Fibroblast of lung (primary cell): ENCODE results near the gene ATF6B. TPM values are rescaled to one million over a fixed set of nuclear protein-coding genes. Genes with fewer than 3 reads are reported as not detected.

Source experiments
- DNase-seq, 2 donors: peaks; one replicate each; pipeline versions ENCODE4 v3.0.0 to v3.0.0-alpha.2; 2010; ENCODE audit warnings: low read depth in 2 of 2
- H2AFZ ChIP-seq: 2 replicates; pipeline ENCODE4 v1.5.1; 2012; ENCODE audit warnings: low read length, control low read depth, inconsistent platforms
- H3K27ac ChIP-seq: 2 replicates; pipeline ENCODE4 v1.5.1; 2011; ENCODE audit warnings: low read length, control low read depth; ENCODE audit not compliant: insufficient read depth
- H3K27me3 ChIP-seq: 2 replicates; pipeline ENCODE4 v1.5.1; 2011; ENCODE audit warnings: mild to moderate bottlenecking, low read length; ENCODE audit not compliant: control insufficient read depth, insufficient read depth
- H3K36me3 ChIP-seq: 2 replicates; pipeline ENCODE4 v1.5.1; 2011; ENCODE audit warnings: low read length; ENCODE audit not compliant: control insufficient read depth, insufficient read depth
- H3K4me1 ChIP-seq: 2 replicates; pipeline ENCODE4 v1.5.1; 2011; ENCODE audit warnings: low read length; ENCODE audit not compliant: control insufficient read depth, insufficient read depth; ENCODE audit errors: extremely low read depth
- H3K4me2 ChIP-seq: 2 replicates; pipeline ENCODE4 v1.5.1; 2011; ENCODE audit warnings: low read length, control low read depth; ENCODE audit not compliant: insufficient read depth; ENCODE audit errors: extremely low read depth
- H3K4me3 ChIP-seq, 4 experiments: fragments of 200-600 bp in 1 of 4; sonication (generic) in 1 of 4; replicated peaks in 1 of 4; 2 replicates each; pipeline ENCODE4 v1.5.1; 2011 to 2016; ENCODE audit warnings: low read length in 4 of 4, low read depth in 3 of 4, mild to moderate bottlenecking in 3 of 4, control low read depth in 2 of 4, inconsistent platforms in 1 of 4, mixed read lengths in 1 of 4; ENCODE audit not compliant: insufficient read depth in 1 of 4; ENCODE audit errors: control extremely low read depth in 1 of 4
- H3K79me2 ChIP-seq: 2 replicates; pipeline ENCODE4 v1.5.1; 2012; ENCODE audit warnings: mild to moderate bottlenecking, low read length, inconsistent platforms; ENCODE audit not compliant: control insufficient read depth, insufficient read depth
- H3K9ac ChIP-seq: 2 replicates; pipeline ENCODE4 v1.5.1; 2011; ENCODE audit warnings: mild to moderate bottlenecking, low read length, control low read depth; ENCODE audit not compliant: insufficient read depth
- H3K9me3 ChIP-seq: 2 replicates; pipeline ENCODE4 v1.5.1; 2012; ENCODE audit warnings: low read depth, low read length; ENCODE audit not compliant: control insufficient read depth, insufficient read depth
- H4K20me1 ChIP-seq: 2 replicates; pipeline ENCODE4 v1.5.1; 2011; ENCODE audit warnings: low read length; ENCODE audit not compliant: control insufficient read depth, insufficient read depth; ENCODE audit errors: extremely low read depth
- EZH2 ChIP-seq: IDR thresholded peaks from 2 replicates; pipeline ENCODE4 v1.5.1; 2012; ENCODE audit warnings: low read length, control low read depth, mild to moderate bottlenecking; ENCODE audit errors: missing control alignments
- polyA plus RNA-seq, 2 donors: library from polyadenylated mRNA; depleted of rRNA in 1 of 2; stranded (reverse) in 1 of 2; unstranded in 1 of 2; fragments of >200 nt; gene quantifications; 2 replicates each; pipeline ENCODE4 v1.2.1, GENCODE V29; 2011 to 2012; ENCODE audit warnings: missing spikeins in 1 of 2
- total RNA-seq: library from RNA; depleted of rRNA; stranded (reverse); fragments of >200 nt; gene quantifications from 2 replicates; pipeline ENCODE4 v1.2.1, GENCODE V29; 2014
- TF ChIP-seq, protein P1 (sequence below), 2 donors: IDR thresholded peaks in 1 of 2; conservative IDR thresholded peaks in 1 of 2; 1 replicate in 1 of 2; 2 replicates in 1 of 2; pipeline ENCODE4 v1.5.1; 2011 to 2012; ENCODE audit warnings: low read length in 2 of 2, control low read depth in 1 of 2, inconsistent platforms in 1 of 2, low read depth in 1 of 2, mild to moderate bottlenecking in 1 of 2

Gene ATF6B
- total and polyA plus RNA-seq, 2 donors (not counting 1 experiment from before 2014, with no cell fraction given), result 15.7 to 36.2 TPM

DNA sequence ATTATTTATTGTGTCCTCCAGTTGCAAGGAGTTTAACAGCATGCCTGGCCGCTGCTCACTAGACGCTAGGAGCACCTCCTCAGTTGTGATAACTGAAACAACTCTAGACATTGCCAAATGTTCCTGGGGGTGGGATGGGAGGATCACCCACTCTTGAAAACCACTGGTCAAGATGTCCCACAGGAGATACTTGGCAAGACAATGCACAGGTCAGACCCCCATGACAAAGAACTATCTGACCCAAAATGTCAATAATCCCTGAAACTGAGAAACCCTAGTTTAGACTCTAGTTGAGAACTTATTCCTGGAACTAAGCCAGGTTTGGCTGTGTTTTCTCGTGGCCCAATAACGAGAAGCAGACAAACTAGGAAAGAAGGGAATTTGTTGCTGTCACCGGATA lies 11.5 kb upstream of the ATF6B start:
- no peak overlapping the region for H2AFZ ChIP-seq
- no peak overlapping the region for H3K4me3 ChIP-seq
- H3K27ac ChIP-seq, result no peak overlapping the region
- no peaks in the 10 kb centered on the region for H3K79me2 ChIP-seq
- no peak overlapping the region for H3K9ac ChIP-seq
- H3K4me2 ChIP-seq, result no peak overlapping the region
- TF ChIP-seq, protein P1, sequence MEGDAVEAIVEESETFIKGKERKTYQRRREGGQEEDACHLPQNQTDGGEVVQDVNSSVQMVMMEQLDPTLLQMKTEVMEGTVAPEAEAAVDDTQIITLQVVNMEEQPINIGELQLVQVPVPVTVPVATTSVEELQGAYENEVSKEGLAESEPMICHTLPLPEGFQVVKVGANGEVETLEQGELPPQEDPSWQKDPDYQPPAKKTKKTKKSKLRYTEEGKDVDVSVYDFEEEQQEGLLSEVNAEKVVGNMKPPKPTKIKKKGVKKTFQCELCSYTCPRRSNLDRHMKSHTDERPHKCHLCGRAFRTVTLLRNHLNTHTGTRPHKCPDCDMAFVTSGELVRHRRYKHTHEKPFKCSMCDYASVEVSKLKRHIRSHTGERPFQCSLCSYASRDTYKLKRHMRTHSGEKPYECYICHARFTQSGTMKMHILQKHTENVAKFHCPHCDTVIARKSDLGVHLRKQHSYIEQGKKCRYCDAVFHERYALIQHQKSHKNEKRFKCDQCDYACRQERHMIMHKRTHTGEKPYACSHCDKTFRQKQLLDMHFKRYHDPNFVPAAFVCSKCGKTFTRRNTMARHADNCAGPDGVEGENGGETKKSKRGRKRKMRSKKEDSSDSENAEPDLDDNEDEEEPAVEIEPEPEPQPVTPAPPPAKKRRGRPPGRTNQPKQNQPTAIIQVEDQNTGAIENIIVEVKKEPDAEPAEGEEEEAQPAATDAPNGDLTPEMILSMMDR (conservative IDR thresholded peaks at IDR 0.05 in 1 of 2, IDR thresholded peaks at IDR 0.05 in 1 of 2; ENCODE audit: low read depth in 1 of 2, low read length in 2 of 2), result no peak
- TF ChIP-seq EZH2, result no peak
- no peaks in the 10 kb centered on the region for H3K9me3 ChIP-seq
- DNase-seq, result no peak
- no peaks in the 10 kb centered on the region for H4K20me1 ChIP-seq
- H3K27me3 ChIP-seq, result no peaks in the 10 kb centered on the region
- H3K4me1 ChIP-seq, result no peaks in the 10 kb centered on the region
- no peaks in the 10 kb centered on the region for H3K36me3 ChIP-seq

DNA sequence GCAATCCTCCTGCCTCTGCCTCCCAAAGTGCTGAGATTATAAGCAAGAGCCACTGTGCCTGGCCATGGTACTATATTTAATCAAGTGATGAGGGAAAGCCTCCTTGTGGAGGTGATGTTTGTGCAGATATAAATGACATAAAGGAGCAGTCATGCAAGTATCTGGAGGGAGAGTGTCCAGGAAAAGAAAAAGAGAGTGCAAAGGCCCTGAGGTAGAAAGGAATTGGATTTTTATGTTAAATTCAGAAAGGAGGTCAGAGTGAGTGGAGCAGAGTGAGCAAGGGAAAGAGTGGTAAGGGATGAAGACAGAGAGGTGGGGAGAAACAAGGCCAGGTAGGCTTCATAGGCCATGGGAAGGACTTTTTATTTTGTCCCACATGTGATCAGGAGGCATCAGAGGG lies 9.4 kb upstream of the ATF6B start:
- Histone ChIP-seq H3K4me3 (no peak overlapping the region), H3K27ac (no peak overlapping the region), H3K27me3 (no peaks in the 10 kb centered on the region), H3K4me2 (no peak overlapping the region), H2AFZ (no peak overlapping the region), H3K9ac (no peak overlapping the region), H3K36me3 (no peaks in the 10 kb centered on the region), H3K4me1 (no peaks in the 10 kb centered on the region), H3K9me3 (no peaks in the 10 kb centered on the region), H3K79me2 (no peaks in the 10 kb centered on the region), H4K20me1 (no peaks in the 10 kb centered on the region)
- DNase-seq, result no peak
- no peak for TF ChIP-seq EZH2
- TF ChIP-seq, protein P1 (conservative IDR thresholded peaks at IDR 0.05 in 1 of 2, IDR thresholded peaks at IDR 0.05 in 1 of 2; ENCODE audit: low read depth in 1 of 2, low read length in 2 of 2), result no peak

DNA sequence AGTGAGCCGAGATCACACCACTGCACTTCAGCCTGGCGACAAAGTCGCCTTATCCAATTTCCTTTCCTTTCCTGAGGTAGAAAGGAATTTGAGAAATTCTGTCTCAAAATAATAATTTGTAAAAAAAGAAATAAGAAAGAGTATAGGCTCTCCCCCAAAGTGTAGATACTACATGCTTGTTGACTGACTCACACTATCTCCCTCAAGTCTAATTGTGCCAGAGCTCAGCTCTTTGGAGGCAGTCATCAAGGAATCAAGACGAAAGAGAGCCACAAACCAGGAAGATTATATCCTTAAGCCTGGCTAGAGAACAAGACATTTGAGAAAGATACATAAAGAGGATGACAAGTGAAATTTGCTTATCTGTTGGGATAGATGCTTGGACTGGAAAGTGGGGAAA lies 5.7 kb upstream of the ATF6B start:
- DNase-seq, result peak in 1 of 2 donors; percentile 51
- Histone ChIP-seq H2AFZ (no peak overlapping the region), H4K20me1 (no peaks in the 10 kb centered on the region), H3K9ac (no peak overlapping the region), H3K4me1 (peaks cover 4% of the 10 kb centered on the region), H3K9me3 (no peaks in the 10 kb centered on the region), H3K36me3 (no peaks in the 10 kb centered on the region), H3K4me2 (no peak overlapping the region), H3K79me2 (peaks cover 3% of the 10 kb centered on the region), H3K4me3 (no peak overlapping the region), H3K27ac (no peak overlapping the region), H3K27me3 (no peaks in the 10 kb centered on the region)
- no peak for TF ChIP-seq EZH2
- TF ChIP-seq, protein P1 (conservative IDR thresholded peaks at IDR 0.05 in 1 of 2, IDR thresholded peaks at IDR 0.05 in 1 of 2; ENCODE audit: low read depth in 1 of 2, low read length in 2 of 2), result no peak
